ENCODE measurements around the gene PPP1R37. TPM values are rescaled to one million over a fixed set of nuclear protein-coding genes. Genes with fewer than 3 reads are reported as not detected.

Gene PPP1R37
- total and polyA plus RNA-seq, 2 donors (not counting 3 experiments of a cell fraction or from before 2014, with no cell fraction given) = 16.2 to 27.1 TPM

GRCh38 chr19:45102481-45102880 is 9.5 kb downstream of the PPP1R37 start:
- Histone ChIP-seq H3K27me3 (ENCODE audit: control insufficient read depth in 2 of 2, insufficient read depth in 2 of 2, low read length in 2 of 2) (no peaks in the 10 kb centered on the region), H2AFZ (ENCODE audit: low read depth, low read length) (no peak overlapping the region), H3K36me3 (ENCODE audit: control insufficient read depth in 2 of 2, extremely low read depth in 1 of 2, insufficient read depth in 2 of 2, low read length in 2 of 2) (no peaks in the 10 kb centered on the region), H3K4me1 (ENCODE audit: control insufficient read depth, extremely low read depth, insufficient read depth, low read length) (peaks cover 17% of the 10 kb centered on the region), H3K27ac (ENCODE audit: insufficient read depth, low read depth, low read length) (no peak overlapping the region), H3K4me3 (replicated peaks in 1 of 3; ENCODE audit: insufficient read depth in 1 of 3, low read depth in 1 of 3, low read length in 3 of 3) (no peak overlapping the region), H3K4me2 (ENCODE audit: insufficient read depth, low read length) (no peak overlapping the region), H3K9me3 (replicated peaks; ENCODE audit: control insufficient read depth, insufficient read depth, low read length) (no peaks in the 10 kb centered on the region), H3K9me1 (replicated peaks; ENCODE audit: control insufficient read depth, extremely low read depth, insufficient read depth, low read length) (no peaks in the 10 kb centered on the region), H4K20me1 (replicated peaks; ENCODE audit: control insufficient read depth, extremely low read depth, insufficient read depth, low read length) (no peaks in the 10 kb centered on the region), H3K79me2 (ENCODE audit: control insufficient read depth, insufficient read depth, low read length) (peaks cover 82% of the 10 kb centered on the region), H3K9ac (replicated peaks; ENCODE audit: extremely low read depth, insufficient read depth, low read length) (no peak overlapping the region)
- TF ChIP-seq MAX (IDR thresholded peaks at IDR 0.05; ENCODE audit: insufficient read depth, insufficient read length) (no peak), POLR2AphosphoS5 (IDR thresholded peaks at IDR 0.05; ENCODE audit: insufficient read depth, low read depth, low read length) (no peak), CTCF (IDR thresholded peaks at IDR 0.05; ENCODE audit: extremely low read depth in 1 of 2, insufficient read depth in 1 of 2, low read depth in 1 of 2, low read length in 2 of 2) (no peak), EZH2 (IDR thresholded peaks at IDR 0.05; ENCODE audit: borderline replicate concordance, low read depth, low read length, severe bottlenecking) (no peak), MYC (IDR thresholded peaks at IDR 0.05; ENCODE audit: low read depth, low read length) (no peak), FOS (IDR thresholded peaks at IDR 0.05; ENCODE audit: borderline replicate concordance, insufficient read depth, low read length) (no peak), JUN (IDR thresholded peaks at IDR 0.05; ENCODE audit: borderline replicate concordance, insufficient read depth, insufficient read length, low read depth) (no peak), GATA2 (IDR thresholded peaks at IDR 0.05; ENCODE audit: insufficient read depth, insufficient read length, low read depth, low read length) (no peak), POLR2A (IDR thresholded peaks at IDR 0.05; ENCODE audit: low read depth, low read length) (no peak)
- DNase-seq (ENCODE audit: low read depth, low spot score) (no peak), FAIRE-seq (no peak)
- intact Hi-C loops (cut with micrococcal nuclease) = no loop called here
- POLR2A ChIA-PET = no interaction called here
- dilution Hi-C loops (cut with MboI; ENCODE audit: extremely low pct_ligation_motif_present, low sequenced_read_pairs) = no loop called here
- BruUV-seq (replicated peaks) = no TSS peak
- CTCF ChIA-PET = interaction anchor here (1.5 to 3.6 kb wide), 2 partner anchors 10 to 23 kb away, joined by 5 to 14 read pairs; partner anchors contain the start of gene PPP1R37

Data from endothelial cell of umbilical vein (primary cell).